ENCODE results near the gene KIRREL3. TPM values are rescaled to one million over a fixed set of nuclear protein-coding genes. Genes with fewer than 3 reads are reported as not detected.

Gene KIRREL3
- total RNA-seq, 4 donors from 2014 or later: 0.82 to 15.7 (median 1.4) TPM; not detected in 1

GRCh38 chr11:126700768-126701519, 299.6 kb downstream of the KIRREL3 start:
- no peak for DNase-seq
- no peak overlapping the region for H3K4me3 ChIP-seq
- H3K27me3 ChIP-seq: peaks cover 5% of the 10 kb centered on the region
- H3K36me3 ChIP-seq: no peaks in the 10 kb centered on the region
- no peaks in the 10 kb centered on the region for H3K9me3 ChIP-seq
- WGBS, 2 donors (ENCODE audit: low coverage in 1 of 2): 83 to 91% methylated on average over 8 to 9 of the region's 9 CpGs
- TF ChIP-seq, protein P1, sequence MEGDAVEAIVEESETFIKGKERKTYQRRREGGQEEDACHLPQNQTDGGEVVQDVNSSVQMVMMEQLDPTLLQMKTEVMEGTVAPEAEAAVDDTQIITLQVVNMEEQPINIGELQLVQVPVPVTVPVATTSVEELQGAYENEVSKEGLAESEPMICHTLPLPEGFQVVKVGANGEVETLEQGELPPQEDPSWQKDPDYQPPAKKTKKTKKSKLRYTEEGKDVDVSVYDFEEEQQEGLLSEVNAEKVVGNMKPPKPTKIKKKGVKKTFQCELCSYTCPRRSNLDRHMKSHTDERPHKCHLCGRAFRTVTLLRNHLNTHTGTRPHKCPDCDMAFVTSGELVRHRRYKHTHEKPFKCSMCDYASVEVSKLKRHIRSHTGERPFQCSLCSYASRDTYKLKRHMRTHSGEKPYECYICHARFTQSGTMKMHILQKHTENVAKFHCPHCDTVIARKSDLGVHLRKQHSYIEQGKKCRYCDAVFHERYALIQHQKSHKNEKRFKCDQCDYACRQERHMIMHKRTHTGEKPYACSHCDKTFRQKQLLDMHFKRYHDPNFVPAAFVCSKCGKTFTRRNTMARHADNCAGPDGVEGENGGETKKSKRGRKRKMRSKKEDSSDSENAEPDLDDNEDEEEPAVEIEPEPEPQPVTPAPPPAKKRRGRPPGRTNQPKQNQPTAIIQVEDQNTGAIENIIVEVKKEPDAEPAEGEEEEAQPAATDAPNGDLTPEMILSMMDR (IDR thresholded peaks at IDR 0.05): no peak
- no peak for TF ChIP-seq POLR2AphosphoS5 (IDR thresholded peaks at IDR 0.05)
- no peak for TF ChIP-seq POLR2A (IDR thresholded peaks at IDR 0.05)
- TF ChIP-seq EP300 (IDR thresholded peaks at IDR 0.05; ENCODE audit: low read depth): no peak
- H3K27ac ChIP-seq: no peak overlapping the region
- no peaks in the 10 kb centered on the region for H3K4me1 ChIP-seq
- in situ Hi-C loops (cut with MboI; ENCODE audit: low pct_ligation_motif_present in 1 of 4, low pct_unique_long_range_greater_than_20kb in 1 of 4, low sequenced_read_pairs in 3 of 4): loop anchor here in 1 of 4 donors (25.0 kb wide), 1 partner anchor 286 kb away; no protein-coding TSS in a partner anchor
- intact Hi-C loops (cut with DNase I; ENCODE audit: low total_unique reads): no loop called here

DNA sequence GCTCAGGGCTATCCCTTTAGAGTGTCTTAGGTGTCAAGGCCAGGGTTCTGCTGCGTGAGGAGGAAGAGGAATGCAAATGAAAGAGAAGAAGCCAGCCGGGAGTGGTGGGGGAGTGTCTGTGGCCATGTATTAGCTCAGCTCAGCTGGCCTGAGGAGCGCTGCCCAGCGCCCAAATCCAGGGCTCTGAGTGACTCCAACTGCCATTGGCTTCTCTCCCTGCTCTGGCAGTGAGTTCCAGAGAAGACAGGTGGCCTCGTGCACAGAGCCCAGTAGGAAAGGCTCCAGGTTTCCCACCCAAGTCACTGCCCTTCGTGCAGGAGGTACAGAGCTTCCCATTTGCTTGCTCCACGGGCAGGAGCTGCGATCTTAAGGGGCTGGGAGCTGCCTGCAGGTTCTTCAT, 302.0 kb downstream of the KIRREL3 start:
- in situ Hi-C loops (cut with MboI; ENCODE audit: low pct_ligation_motif_present in 1 of 4, low pct_unique_long_range_greater_than_20kb in 1 of 4, low sequenced_read_pairs in 3 of 4): no loop called here
- Histone ChIP-seq H3K4me1 (no peaks in the 10 kb centered on the region), H3K27ac (no peak overlapping the region), H3K4me3 (no peak overlapping the region), H3K27me3 (peaks cover 5% of the 10 kb centered on the region), H3K36me3 (no peaks in the 10 kb centered on the region), H3K9me3 (no peaks in the 10 kb centered on the region)
- DNase-seq: no peak
- 49% methylated on average over 8 of the region's 8 CpGs; no CpG with 5 or more reads in 1 of the 2 donors for WGBS, 2 donors (ENCODE audit: low coverage in 1 of 2)
- intact Hi-C loops (cut with DNase I; ENCODE audit: low total_unique reads): no loop called here
- no peak for TF ChIP-seq EP300 (IDR thresholded peaks at IDR 0.05; ENCODE audit: low read depth)
- TF ChIP-seq, protein P1 (IDR thresholded peaks at IDR 0.05): no peak

DNA sequence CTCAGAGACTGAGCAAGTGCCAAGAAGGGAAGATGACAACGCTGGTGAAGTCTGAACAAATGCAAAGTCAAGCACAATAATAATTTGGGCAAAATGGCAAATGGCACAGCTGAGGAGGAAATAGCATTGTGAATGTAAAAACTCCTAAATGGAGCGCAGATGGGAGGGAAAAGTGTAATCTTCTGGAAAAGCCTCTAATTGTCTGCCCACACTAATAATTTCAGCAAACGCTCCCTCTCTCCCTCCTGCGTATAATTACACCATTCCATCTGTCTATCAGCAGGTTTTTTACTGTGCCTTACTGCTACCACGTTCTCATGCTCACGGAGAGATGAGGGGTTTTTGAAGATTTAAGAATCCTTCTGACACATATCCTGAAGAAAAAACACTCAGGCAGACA, 302.6 kb downstream of the KIRREL3 start:
- H3K9me3 ChIP-seq: no peaks in the 10 kb centered on the region
- H3K27me3 ChIP-seq: peaks cover 5% of the 10 kb centered on the region
- in situ Hi-C loops (cut with MboI; ENCODE audit: low pct_ligation_motif_present in 1 of 4, low pct_unique_long_range_greater_than_20kb in 1 of 4, low sequenced_read_pairs in 3 of 4): no loop called here
- no peaks in the 10 kb centered on the region for H3K36me3 ChIP-seq
- intact Hi-C loops (cut with DNase I; ENCODE audit: low total_unique reads): no loop called here
- no peak overlapping the region for H3K4me3 ChIP-seq
- no peak for DNase-seq
- TF ChIP-seq POLR2AphosphoS5 (IDR thresholded peaks at IDR 0.05) (no peak), EP300 (IDR thresholded peaks at IDR 0.05; ENCODE audit: low read depth) (no peak)
- TF ChIP-seq, protein P1 (IDR thresholded peaks at IDR 0.05): no peak
- H3K27ac ChIP-seq: no peak overlapping the region
- WGBS, 2 donors (ENCODE audit: low coverage in 1 of 2): 67 to 84% methylated on average over 3 to 6 of the region's 6 CpGs
- H3K4me1 ChIP-seq: no peaks in the 10 kb centered on the region

- no peak overlapping the region for H3K27ac ChIP-seq
- no peaks in the 10 kb centered on the region for H3K4me1 ChIP-seq
- intact Hi-C loops (cut with DNase I; ENCODE audit: low total_unique reads) (no loop called here), in situ Hi-C loops (cut with MboI; ENCODE audit: low pct_ligation_motif_present in 1 of 4, low pct_unique_long_range_greater_than_20kb in 1 of 4, low sequenced_read_pairs in 3 of 4) (no loop called here)
- no peaks in the 10 kb centered on the region for H3K9me3 ChIP-seq
- no peak for TF ChIP-seq POLR2AphosphoS5 (IDR thresholded peaks at IDR 0.05)
- TF ChIP-seq, protein P1 (IDR thresholded peaks at IDR 0.05): no peak
- no peak for TF ChIP-seq EP300 (IDR thresholded peaks at IDR 0.05; ENCODE audit: low read depth)
- TF ChIP-seq POLR2A (IDR thresholded peaks at IDR 0.05): no peak
- H3K4me3 ChIP-seq: no peak overlapping the region
- no peaks in the 10 kb centered on the region for H3K36me3 ChIP-seq
- peaks cover 5% of the 10 kb centered on the region for H3K27me3 ChIP-seq
- WGBS, 2 donors (ENCODE audit: low coverage in 1 of 2): 95 to 100% methylated on average over 2 to 8 of the region's 8 CpGs
- no peak for DNase-seq
These were observed 303.6 kb downstream of the KIRREL3 start for GRCh38 chr11:126696982-126697381.
